VCaP (cell line): ENCODE results near the gene PLIN3.
"Not testable (repeated sequence)": the region's sequence is repeated elsewhere in the genome, so short reads cannot be mapped to it uniquely, and the experiment has no call there.

Experiments
- H3K27ac ChIP-seq: fragments of 450-650 bp; 2 replicates; pipeline ENCODE4 v1.5.1; 2017
- CTCF ChIP-seq: fragments of 450-650 bp; conservative IDR thresholded peaks from 2 replicates; pipeline ENCODE4 v1.5.1; 2017; ENCODE audit warnings: mild to moderate bottlenecking, moderate library complexity

PLIN3 gene

GRCh38 chr19:4816202-4816949 lies 51.1 kb downstream of the PLIN3 start:
- H3K27ac ChIP-seq = peak overlapping the region; percentile 19; the same call in 1 of the 2 replicates
- TF ChIP-seq CTCF = no peak

- TF ChIP-seq CTCF = no peak
- H3K27ac ChIP-seq = peak overlapping the region; percentile 19; the same call in 1 of the 2 replicates
Measured at GRCh38 chr19:4815426-4816201, 51.9 kb downstream of the PLIN3 start.

GRCh38 chr19:4814625-4815425 lies 52.6 kb downstream of the PLIN3 start:
- no peak for TF ChIP-seq CTCF
- no peak overlapping the region for H3K27ac ChIP-seq

- TF ChIP-seq CTCF = peak; percentile 80
- no peak overlapping the region for H3K27ac ChIP-seq
Measured at GRCh38 chr19:4811328-4812131, 55.9 kb downstream of the PLIN3 start.

- no peak for TF ChIP-seq CTCF
- H3K27ac ChIP-seq = no peak overlapping the region
Measured at GRCh38 chr19:4807188-4807587, 60.3 kb downstream of the PLIN3 start.

GRCh38 chr19:4806384-4806783 lies 61.1 kb downstream of the PLIN3 start:
- no peak for TF ChIP-seq CTCF
- no peak overlapping the region for H3K27ac ChIP-seq

GRCh38 chr19:4805140-4805539 lies 62.3 kb downstream of the PLIN3 start:
- not testable (repeated sequence) for H3K27ac ChIP-seq
